Smooth muscle cell (in vitro differentiated cells): Measurements from ENCODE around the gene IL5. TPM values are rescaled to one million over a fixed set of nuclear protein-coding genes. Genes with fewer than 3 reads are reported as not detected.

ENCODE experiments used
- DNase-seq: peaks from one replicate; lab custom pipeline; 2025; ENCODE audit not compliant: unreplicated experiment; lab: John Stamatoyannopoulos, UW
- H2AFZ ChIP-seq: fragments of 200-600 bp; sonication (generic); 2 replicates; pipeline ENCODE4 v1.6.0; 2016; ENCODE audit warnings: antibody characterized with exemption, low read depth, mild to moderate bottlenecking
- H3F3A ChIP-seq: fragments of 200-600 bp; sonication (generic); 2 replicates; pipeline ENCODE4 v1.6.0; 2017; ENCODE audit warnings: antibody characterized with exemption, low read depth
- H3K27ac ChIP-seq: fragments of 200-600 bp; sonication (generic); 2 replicates; pipeline ENCODE4 v1.5.1; 2016; ENCODE audit warnings: low read depth, mild to moderate bottlenecking
- H3K27me3 ChIP-seq: fragments of 200-600 bp; sonication (generic); 2 replicates; pipeline ENCODE4 v1.6.1; 2016; ENCODE audit warnings: low read depth, mild to moderate bottlenecking
- H3K36me3 ChIP-seq: fragments of 200-600 bp; sonication (generic); 2 replicates; pipeline ENCODE4 v1.5.1; 2016; ENCODE audit warnings: low read depth
- H3K4me1 ChIP-seq: fragments of 200-600 bp; sonication (generic); 2 replicates; pipeline ENCODE4 v1.5.1; 2016; ENCODE audit warnings: low read depth
- H3K4me2 ChIP-seq: fragments of 200-600 bp; sonication (generic); 2 replicates; pipeline ENCODE4 v1.6.0; 2016; ENCODE audit warnings: mild to moderate bottlenecking
- H3K4me3 ChIP-seq: fragments of 200-600 bp; sonication (generic); 2 replicates; pipeline ENCODE4 v1.5.1; 2016; ENCODE audit warnings: mild to moderate bottlenecking
- H3K79me2 ChIP-seq: fragments of 200-600 bp; sonication (generic); 2 replicates; pipeline ENCODE4 v1.6.0; 2016; ENCODE audit warnings: low read depth, mild to moderate bottlenecking
- H3K9ac ChIP-seq: fragments of 200-600 bp; sonication (generic); 2 replicates; pipeline ENCODE4 v1.6.0; 2016; ENCODE audit warnings: low read depth
- H3K9me3 ChIP-seq: fragments of 200-600 bp; sonication (generic); replicated peaks from 2 replicates; pipeline ENCODE4 v1.5.1; 2016; ENCODE audit warnings: low read depth
- H4K20me1 ChIP-seq: fragments of 200-600 bp; sonication (generic); 2 replicates; pipeline ENCODE4 v1.6.0; 2016; ENCODE audit warnings: low read depth
- WGBS: methylation state at CpG from one replicate; pipeline ENCODE4 v1.1.7; 2016; ENCODE audit warnings: low lambda C conversion rate; 5-methylcytosine and 5-hydroxymethylcytosine counted together
- polyA plus RNA-seq: library from polyadenylated mRNA; unstranded; fragments of >200 nt; fragmentation: Nextera tagmentation; extraction: Ambion mirVana; gene quantifications from 2 replicates; pipeline ENCODE4 v1.2.1, GENCODE V29; 2016
- total RNA-seq: library from RNA; depleted of rRNA; stranded (reverse); fragments of >200 nt; gene quantifications from 2 replicates; pipeline ENCODE4 v1.2.3, GENCODE V29; 2014
- TF ChIP-seq, protein P1 (sequence below): fragments of 200-600 bp; sonication (generic); IDR thresholded peaks from 2 replicates; pipeline ENCODE4 v1.5.1; 2017; ENCODE audit warnings: borderline replicate concordance, mild to moderate bottlenecking, antibody characterized with exemption; ENCODE audit not compliant: insufficient read depth, poor library complexity, severe bottlenecking

The IL5 gene
- total and polyA plus RNA-seq, 2 experiments from 2014 or later, result not detected

DNA sequence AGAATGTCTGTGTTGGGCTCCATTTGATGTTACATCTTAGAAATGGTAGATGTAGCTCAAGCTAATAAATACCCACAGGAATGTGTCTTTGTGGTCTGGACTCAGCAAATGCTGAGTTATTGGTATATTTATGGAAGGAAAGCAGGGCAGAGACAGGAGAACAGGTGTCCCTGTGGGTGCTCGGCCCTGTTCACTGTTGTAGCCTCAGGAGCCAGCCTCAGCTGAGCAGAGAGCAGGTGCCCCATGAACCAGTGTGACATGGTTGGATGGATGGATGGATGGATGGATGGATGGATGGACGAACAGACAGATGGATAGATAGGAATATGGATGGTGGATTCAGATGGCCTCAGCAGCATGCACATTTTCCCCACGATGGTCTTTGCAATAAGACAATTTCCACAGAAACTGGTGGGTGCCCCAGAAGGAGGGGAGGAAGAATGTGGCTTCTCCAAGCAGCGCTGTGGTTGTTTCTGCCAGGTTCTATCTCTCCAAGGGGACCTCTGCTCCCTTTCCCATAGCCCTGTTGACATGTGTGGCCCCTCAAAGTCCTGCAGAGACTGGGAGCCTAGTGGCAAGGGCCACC, 44.5 kb downstream of the IL5 start:
- Histone ChIP-seq H3K9ac (peak overlapping the region; percentile 25), H3K79me2 (no peaks in the 10 kb centered on the region), H3K4me3 (no peak overlapping the region), H3K27me3 (no peaks in the 10 kb centered on the region), H3F3A (peaks cover 22% of the 10 kb centered on the region), H3K27ac (peak overlapping the region; percentile 78), H3K4me2 (no peak overlapping the region), H3K9me3 (no peaks in the 10 kb centered on the region), H2AFZ (no peak overlapping the region), H4K20me1 (no peaks in the 10 kb centered on the region), H3K36me3 (no peaks in the 10 kb centered on the region), H3K4me1 (peaks cover 7% of the 10 kb centered on the region)
- DNase-seq, result no peak
- TF ChIP-seq, protein P1, sequence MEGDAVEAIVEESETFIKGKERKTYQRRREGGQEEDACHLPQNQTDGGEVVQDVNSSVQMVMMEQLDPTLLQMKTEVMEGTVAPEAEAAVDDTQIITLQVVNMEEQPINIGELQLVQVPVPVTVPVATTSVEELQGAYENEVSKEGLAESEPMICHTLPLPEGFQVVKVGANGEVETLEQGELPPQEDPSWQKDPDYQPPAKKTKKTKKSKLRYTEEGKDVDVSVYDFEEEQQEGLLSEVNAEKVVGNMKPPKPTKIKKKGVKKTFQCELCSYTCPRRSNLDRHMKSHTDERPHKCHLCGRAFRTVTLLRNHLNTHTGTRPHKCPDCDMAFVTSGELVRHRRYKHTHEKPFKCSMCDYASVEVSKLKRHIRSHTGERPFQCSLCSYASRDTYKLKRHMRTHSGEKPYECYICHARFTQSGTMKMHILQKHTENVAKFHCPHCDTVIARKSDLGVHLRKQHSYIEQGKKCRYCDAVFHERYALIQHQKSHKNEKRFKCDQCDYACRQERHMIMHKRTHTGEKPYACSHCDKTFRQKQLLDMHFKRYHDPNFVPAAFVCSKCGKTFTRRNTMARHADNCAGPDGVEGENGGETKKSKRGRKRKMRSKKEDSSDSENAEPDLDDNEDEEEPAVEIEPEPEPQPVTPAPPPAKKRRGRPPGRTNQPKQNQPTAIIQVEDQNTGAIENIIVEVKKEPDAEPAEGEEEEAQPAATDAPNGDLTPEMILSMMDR, result no peak
- WGBS, result 95% methylated on average over 4 of the region's 4 CpGs

GRCh38 chr5:132498152-132498551, 45.2 kb downstream of the IL5 start:
- no peaks in the 10 kb centered on the region for H3K79me2 ChIP-seq
- no peaks in the 10 kb centered on the region for H4K20me1 ChIP-seq
- H2AFZ ChIP-seq, result no peak overlapping the region
- H3K27me3 ChIP-seq, result no peaks in the 10 kb centered on the region
- H3K36me3 ChIP-seq, result no peaks in the 10 kb centered on the region
- peak overlapping the region; percentile 78 for H3K27ac ChIP-seq
- no peak overlapping the region for H3K4me3 ChIP-seq
- TF ChIP-seq, protein P1, result no peak
- no peaks in the 10 kb centered on the region for H3K9me3 ChIP-seq
- 87% methylated on average over 3 of the region's 3 CpGs for WGBS
- H3F3A ChIP-seq, result peaks cover 22% of the 10 kb centered on the region
- H3K4me2 ChIP-seq, result peak overlapping the region; percentile 34
- H3K4me1 ChIP-seq, result peaks cover 7% of the 10 kb centered on the region
- no peak for DNase-seq
- peak overlapping the region; percentile 59 for H3K9ac ChIP-seq

- peak; percentile 41 for DNase-seq
- Histone ChIP-seq H3K9me3 (no peaks in the 10 kb centered on the region), H4K20me1 (no peaks in the 10 kb centered on the region), H3K79me2 (no peaks in the 10 kb centered on the region), H3K4me1 (peaks cover 7% of the 10 kb centered on the region), H3K27me3 (no peaks in the 10 kb centered on the region), H3K4me2 (peak overlapping the region; percentile 83), H3K4me3 (peak overlapping the region; percentile 54), H3K27ac (peak overlapping the region; percentile 78), H3F3A (peaks cover 22% of the 10 kb centered on the region), H3K36me3 (no peaks in the 10 kb centered on the region), H3K9ac (peak overlapping the region; percentile 59), H2AFZ (no peak overlapping the region)
- 36% methylated on average over 6 of the region's 6 CpGs for WGBS
- TF ChIP-seq, protein P1, result no peak
These were observed 45.8 kb downstream of the IL5 start for GRCh38 chr5:132497488-132497997.
